MM.1S (cell line): ENCODE measurements around the gene HADHB.
A peak's percentile ranks its signal among the peaks of the same experiment; 100 is the strongest.
"Not testable (repeated sequence)": the region's sequence is repeated elsewhere in the genome, so short reads cannot be mapped to it uniquely, and the experiment has no call there.

ENCODE experiments used
- DNase-seq: peaks from one replicate; pipeline ENCODE4 v3.0.0-alpha.2; 2015
- H2AFZ ChIP-seq: fragments of 300-600 bp; sonication (generic); 2 replicates; pipeline ENCODE4 v1.6.0; 2016; ENCODE audit warnings: antibody characterized with exemption, low read length
- H3F3A ChIP-seq: fragments of 300-600 bp; sonication (generic); 2 replicates; pipeline ENCODE4 v1.6.1; 2016; ENCODE audit warnings: mild to moderate bottlenecking, antibody characterized with exemption, low read length, moderate library complexity, mixed read lengths; ENCODE audit not compliant: insufficient read depth
- H3K27ac ChIP-seq: fragments of 300-600 bp; sonication (generic); 2 replicates; pipeline ENCODE4 v1.5.1; 2016; ENCODE audit warnings: mild to moderate bottlenecking, low read length
- H3K27me3 ChIP-seq: fragments of 300-600 bp; sonication (generic); replicated peaks from 2 replicates; pipeline ENCODE4 v1.6.0; 2016; ENCODE audit warnings: low read length; ENCODE audit not compliant: insufficient read depth
- H3K36me3 ChIP-seq: fragments of 300-600 bp; sonication (generic); replicated peaks from 2 replicates; pipeline ENCODE4 v1.6.1; 2016; ENCODE audit warnings: mild to moderate bottlenecking, low read length, mixed read lengths; ENCODE audit not compliant: insufficient read depth
- H3K4me1 ChIP-seq: fragments of 300-600 bp; sonication (generic); 2 replicates; pipeline ENCODE4 v1.6.1; 2016; ENCODE audit warnings: low read length, mixed read lengths
- H3K4me2 ChIP-seq: fragments of 300-600 bp; sonication (generic); 2 replicates; pipeline ENCODE4 v1.6.0; 2016; ENCODE audit warnings: low read depth, low read length
- H3K4me3 ChIP-seq: fragments of 300-600 bp; sonication (generic); 2 replicates; pipeline ENCODE4 v1.5.1; 2016; ENCODE audit warnings: low read length, mixed read lengths
- H3K79me2 ChIP-seq: fragments of 300-600 bp; sonication (generic); 2 replicates; pipeline ENCODE4 v1.6.1; 2016; ENCODE audit warnings: mixed run types, low read length, mixed read lengths
- H3K9ac ChIP-seq: fragments of 300-600 bp; sonication (generic); 2 replicates; pipeline ENCODE4 v1.6.1; 2016; ENCODE audit warnings: low read length, mixed read lengths
- H3K9me2 ChIP-seq: fragments of 300-600 bp; sonication (generic); replicated peaks from 2 replicates; pipeline ENCODE4 v1.6.1; 2016; ENCODE audit warnings: mild to moderate bottlenecking, low read length, mixed read lengths; ENCODE audit not compliant: insufficient read depth
- H3K9me3 ChIP-seq: fragments of 300-600 bp; sonication (generic); replicated peaks from 2 replicates; pipeline ENCODE4 v1.6.1; 2016; ENCODE audit warnings: mild to moderate bottlenecking, low read length, mixed read lengths; ENCODE audit not compliant: insufficient read depth
- H4K20me1 ChIP-seq: fragments of 300-600 bp; sonication (generic); 2 replicates; pipeline ENCODE4 v1.6.1; 2016; ENCODE audit warnings: mild to moderate bottlenecking, low read length, moderate library complexity, mixed read lengths; ENCODE audit not compliant: insufficient read depth
- EZH2 ChIP-seq: fragments of 300-600 bp; sonication (generic); optimal IDR thresholded peaks from 2 replicates; pipeline ENCODE3; 2017; ENCODE audit warnings: low read depth, mild to moderate bottlenecking, antibody characterized with exemption, low read length, mixed read lengths
- EZH2phosphoT487 ChIP-seq: fragments of 300-600 bp; sonication (generic); IDR thresholded peaks from 2 replicates; pipeline ENCODE4 v1.6.1; 2018; ENCODE audit warnings: antibody characterized with exemption, low read length
- TF ChIP-seq, protein P1 (sequence below): fragments of 300-600 bp; sonication (generic); IDR thresholded peaks from 2 replicates; pipeline ENCODE4 v1.5.1; 2016; ENCODE audit warnings: antibody characterized with exemption, low read length, mixed read lengths

The HADHB gene

GRCh38 chr2:26318950-26319349, 74.2 kb downstream of the HADHB start:
- Histone ChIP-seq H3K27ac (no peak overlapping the region), H3K9ac (no peak overlapping the region), H3K4me3 (no peak overlapping the region), H3K79me2 (no peaks in the 10 kb centered on the region), H3K36me3 (no peaks in the 10 kb centered on the region), H3K9me2 (no peaks in the 10 kb centered on the region), H3K4me1 (peaks cover 13% of the 10 kb centered on the region; the same call in 1 of the 2 replicates), H2AFZ (no peak overlapping the region), H4K20me1 (no peaks in the 10 kb centered on the region), H3K9me3 (no peaks in the 10 kb centered on the region), H3K27me3 (no peaks in the 10 kb centered on the region), H3F3A (no peaks in the 10 kb centered on the region), H3K4me2 (no peak overlapping the region)
- DNase-seq = no peak
- TF ChIP-seq EZH2phosphoT487 (no peak), EZH2 (no peak)
- TF ChIP-seq, protein P1, sequence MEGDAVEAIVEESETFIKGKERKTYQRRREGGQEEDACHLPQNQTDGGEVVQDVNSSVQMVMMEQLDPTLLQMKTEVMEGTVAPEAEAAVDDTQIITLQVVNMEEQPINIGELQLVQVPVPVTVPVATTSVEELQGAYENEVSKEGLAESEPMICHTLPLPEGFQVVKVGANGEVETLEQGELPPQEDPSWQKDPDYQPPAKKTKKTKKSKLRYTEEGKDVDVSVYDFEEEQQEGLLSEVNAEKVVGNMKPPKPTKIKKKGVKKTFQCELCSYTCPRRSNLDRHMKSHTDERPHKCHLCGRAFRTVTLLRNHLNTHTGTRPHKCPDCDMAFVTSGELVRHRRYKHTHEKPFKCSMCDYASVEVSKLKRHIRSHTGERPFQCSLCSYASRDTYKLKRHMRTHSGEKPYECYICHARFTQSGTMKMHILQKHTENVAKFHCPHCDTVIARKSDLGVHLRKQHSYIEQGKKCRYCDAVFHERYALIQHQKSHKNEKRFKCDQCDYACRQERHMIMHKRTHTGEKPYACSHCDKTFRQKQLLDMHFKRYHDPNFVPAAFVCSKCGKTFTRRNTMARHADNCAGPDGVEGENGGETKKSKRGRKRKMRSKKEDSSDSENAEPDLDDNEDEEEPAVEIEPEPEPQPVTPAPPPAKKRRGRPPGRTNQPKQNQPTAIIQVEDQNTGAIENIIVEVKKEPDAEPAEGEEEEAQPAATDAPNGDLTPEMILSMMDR = no peak

DNA sequence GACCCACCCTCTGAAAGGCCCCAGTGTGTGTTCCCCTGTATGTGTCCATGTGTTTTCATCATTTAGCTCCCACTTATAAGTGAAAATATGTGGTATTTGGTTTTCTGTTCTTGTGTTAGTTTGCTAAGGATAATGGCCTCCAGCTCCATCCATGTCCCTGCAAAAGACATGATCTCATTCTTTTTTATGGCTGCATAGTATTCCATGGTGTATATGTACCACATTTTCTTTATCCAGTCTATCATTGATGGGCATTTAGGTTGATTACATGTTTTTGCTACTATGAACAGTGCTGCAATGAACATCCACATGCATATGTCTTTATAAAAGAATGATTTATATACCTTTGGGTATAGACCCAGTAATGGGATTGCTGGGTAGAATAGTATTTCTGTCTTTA, 79.7 kb downstream of the HADHB start:
- Histone ChIP-seq H3K4me1 (peaks cover 45% of the 10 kb centered on the region), H3K4me2 (peak overlapping the region; percentile 22; the same call in 1 of the 2 replicates), H3F3A (peaks cover 19% of the 10 kb centered on the region), H3K27ac (0 out of 2 replicates have a peak overlapping the region, but pooled peaks have one; percentile 5)
- not testable (repeated sequence) for H3K4me3 ChIP-seq, H3K9me3 ChIP-seq, H3K27me3 ChIP-seq, DNase-seq, H2AFZ ChIP-seq, H3K79me2 ChIP-seq, H4K20me1 ChIP-seq, H3K36me3 ChIP-seq, H3K9me2 ChIP-seq, H3K9ac ChIP-seq

DNA sequence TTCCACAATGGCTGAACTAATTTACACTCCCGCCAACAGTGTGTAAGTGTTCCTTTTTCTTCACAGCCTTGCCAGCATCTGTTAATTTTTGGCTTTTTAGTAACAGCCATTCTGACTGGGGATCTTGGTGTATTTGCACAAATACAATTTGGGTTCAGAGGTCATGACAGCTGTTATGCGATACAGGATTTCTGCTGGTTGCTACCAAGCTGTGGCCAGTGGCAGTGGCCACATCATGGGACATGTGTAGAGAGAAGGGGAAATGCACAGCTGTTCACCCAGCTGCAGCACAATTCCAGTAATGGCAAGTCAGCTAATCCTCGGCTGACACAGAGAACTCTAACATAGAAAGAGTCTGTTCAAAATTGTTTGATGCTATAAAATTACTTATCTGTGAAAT, 80.2 kb downstream of the HADHB start:
- no peak overlapping the region for H3K4me3 ChIP-seq

DNA sequence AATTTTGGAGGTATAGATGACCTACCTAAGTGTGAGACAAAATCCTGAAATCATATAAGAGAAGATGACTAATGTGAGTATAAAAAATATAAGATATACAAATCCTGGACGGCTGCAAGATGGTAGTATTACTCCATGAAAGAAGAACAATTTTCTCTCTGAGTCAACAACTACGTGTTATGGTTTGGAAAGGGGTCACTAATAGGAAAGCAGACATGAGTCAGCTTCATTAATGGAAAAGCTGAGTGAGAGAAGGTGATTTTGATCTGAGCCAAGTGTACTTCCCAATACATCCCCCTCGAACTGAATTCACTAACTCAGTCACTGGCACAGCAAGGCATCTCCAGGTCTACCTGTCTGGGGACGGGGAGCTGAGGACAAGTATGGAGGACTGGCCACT, 81.1 kb downstream of the HADHB start:
- no peaks in the 10 kb centered on the region for H3K79me2 ChIP-seq
- no peak overlapping the region for H2AFZ ChIP-seq
- H3K27me3 ChIP-seq = no peaks in the 10 kb centered on the region
- no peak overlapping the region for H3K4me2 ChIP-seq
- TF ChIP-seq EZH2phosphoT487 (no peak), EZH2 (no peak)
- TF ChIP-seq, protein P1 = no peak
- no peak overlapping the region for H3K4me3 ChIP-seq
- no peak overlapping the region for H3K27ac ChIP-seq
- H3K9me3 ChIP-seq = no peaks in the 10 kb centered on the region
- no peak for DNase-seq
- H3K4me1 ChIP-seq = peaks cover 55% of the 10 kb centered on the region
- no peaks in the 10 kb centered on the region for H3K36me3 ChIP-seq
- H4K20me1 ChIP-seq = no peaks in the 10 kb centered on the region
- peaks cover 24% of the 10 kb centered on the region for H3F3A ChIP-seq
- no peak overlapping the region for H3K9ac ChIP-seq
- H3K9me2 ChIP-seq = no peaks in the 10 kb centered on the region

More for the DNA sequence above, 80.2 kb downstream of the HADHB start:
- peak; percentile 56 for DNase-seq
- no peaks in the 10 kb centered on the region for H3K27me3 ChIP-seq
- H3F3A ChIP-seq = peaks cover 23% of the 10 kb centered on the region
- no peaks in the 10 kb centered on the region for H3K36me3 ChIP-seq
- H3K27ac ChIP-seq = 0 out of 2 replicates have a peak overlapping the region, but pooled peaks have one; percentile 5
- H3K79me2 ChIP-seq = no peaks in the 10 kb centered on the region
- no peaks in the 10 kb centered on the region for H4K20me1 ChIP-seq
- peaks cover 49% of the 10 kb centered on the region for H3K4me1 ChIP-seq
- TF ChIP-seq EZH2 (no peak), EZH2phosphoT487 (no peak)
- TF ChIP-seq, protein P1 = no peak
- H3K4me2 ChIP-seq = peak overlapping the region; percentile 22; the same call in 1 of the 2 replicates
- H3K9me3 ChIP-seq = no peaks in the 10 kb centered on the region
- no peaks in the 10 kb centered on the region for H3K9me2 ChIP-seq
- H2AFZ ChIP-seq = no peak overlapping the region
- H3K9ac ChIP-seq = no peak overlapping the region
